GM18868 (cell line): ENCODE data around the gene TMX2.
"Not testable (repeated sequence)": the region's sequence is repeated elsewhere in the genome, so short reads cannot be mapped to it uniquely, and the experiment has no call there.

Source experiments
- ATAC-seq: cut with Tn5 transposase; IDR thresholded peaks from one replicate; pipeline ENCODE4 v1.9.1; 2021; ENCODE audit warnings: mild to moderate bottlenecking, moderate library complexity; ENCODE audit not compliant: unreplicated experiment

Gene TMX2

DNA sequence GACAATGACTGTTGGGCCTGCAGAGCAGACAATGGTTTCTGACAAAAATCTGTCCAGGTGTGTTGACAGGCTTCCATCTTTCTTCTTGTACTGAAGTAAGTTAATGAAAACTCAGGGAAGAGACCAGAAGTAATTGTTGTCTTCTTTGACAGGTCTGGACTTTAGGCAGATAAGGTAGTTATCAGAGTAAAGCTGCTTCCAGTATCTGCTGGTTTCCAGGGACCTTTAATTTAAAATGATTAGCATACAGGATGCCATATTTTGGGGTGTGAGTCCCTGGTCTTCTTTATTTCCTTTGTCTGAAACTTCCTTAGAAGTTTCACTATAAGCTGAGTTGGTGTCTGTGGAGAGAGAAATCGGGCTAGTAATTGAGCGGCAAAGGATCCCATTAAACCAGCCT lies 1.4 kb downstream of the TMX2 start:
- no peak for ATAC-seq

DNA sequence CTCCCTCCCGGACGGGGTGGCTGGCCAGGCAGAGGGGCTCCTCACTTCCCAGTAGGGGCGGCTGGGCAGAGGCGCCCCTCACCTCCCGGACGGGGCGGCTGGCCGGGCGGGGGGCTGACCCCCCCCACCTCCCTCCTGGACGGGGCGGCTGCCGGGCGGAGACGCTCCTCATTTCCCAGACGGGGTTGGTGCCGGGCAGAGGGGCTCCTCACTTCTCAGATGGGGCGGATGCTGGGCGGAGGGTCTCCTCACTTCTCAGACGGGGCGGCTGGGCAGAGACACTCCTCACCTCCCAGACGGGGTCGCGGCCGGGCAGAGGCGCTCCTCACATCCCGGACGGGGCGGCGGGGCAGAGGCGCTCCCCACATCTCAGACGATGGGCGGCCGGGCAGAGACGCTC lies 4.3 kb downstream of the TMX2 start:
- ATAC-seq, result not testable (repeated sequence)

- no peak for ATAC-seq
Measured at GRCh38 chr11:57727185-57727584, 14.8 kb downstream of the TMX2 start.

GRCh38 chr11:57728829-57729228 lies 16.4 kb downstream of the TMX2 start:
- ATAC-seq, result no peak

DNA sequence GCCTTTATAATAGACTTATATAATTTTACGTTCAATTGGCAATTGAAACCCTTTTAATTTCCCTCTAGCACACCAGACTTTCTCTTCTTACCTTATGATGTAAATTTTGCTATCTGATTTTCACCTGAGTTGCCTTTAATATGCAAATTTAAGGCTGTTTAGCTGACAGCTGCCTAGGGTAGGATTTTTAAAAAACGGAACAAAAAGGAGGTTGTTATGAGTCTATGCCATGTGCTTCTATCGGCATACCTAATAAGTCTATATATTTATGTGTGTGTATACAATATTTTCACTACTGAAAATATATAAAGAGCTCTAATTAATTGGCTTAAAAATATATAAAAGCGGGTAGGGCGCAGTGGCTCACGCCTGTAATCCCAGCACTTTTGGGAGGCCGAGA lies 17.1 kb downstream of the TMX2 start:
- ATAC-seq, result no peak

- no peak for ATAC-seq
Measured at GRCh38 chr11:57732661-57733060, 20.3 kb downstream of the TMX2 start.

DNA sequence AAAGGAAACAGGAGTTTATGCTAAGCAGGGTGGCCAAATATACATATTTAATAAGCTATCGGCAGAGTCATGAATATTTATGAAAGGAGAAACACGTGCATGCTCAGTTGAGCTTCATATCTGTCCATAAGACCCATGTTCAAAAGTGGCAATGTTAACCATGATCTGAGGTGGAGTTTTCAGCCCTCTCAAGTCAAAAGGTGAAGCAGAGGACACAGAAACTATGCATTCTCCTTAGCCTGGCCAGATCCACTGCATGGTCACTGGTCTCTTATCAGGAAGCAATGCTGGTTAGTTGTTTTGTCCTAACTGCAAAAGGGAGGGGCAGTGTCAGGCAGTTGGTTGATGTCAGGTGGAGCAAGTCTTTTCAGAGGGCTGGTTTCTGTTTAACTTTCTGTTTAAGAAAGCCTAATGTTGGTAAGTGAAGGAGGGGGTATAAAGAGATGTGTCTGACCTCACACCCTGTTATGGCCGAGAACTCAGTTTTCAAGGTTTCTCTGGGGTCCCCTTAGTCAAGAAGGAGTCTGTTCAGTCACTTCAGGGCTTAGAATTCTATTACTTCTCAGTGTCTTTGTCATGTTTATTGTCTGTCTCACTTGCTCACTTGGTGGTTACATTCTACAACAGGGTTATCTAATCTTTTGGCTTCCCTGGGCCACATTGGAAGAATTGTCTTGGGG lies 23.4 kb downstream of the TMX2 start:
- no peak for ATAC-seq

- peak; percentile 92 for ATAC-seq
Measured at GRCh38 chr11:57741132-57742086, 29.0 kb downstream of the TMX2 start, which contains the start of gene SELENOH. SELENOH (plus strand) TSS chr11:57741491; CDS start chr11:57741596, 105 bp downstream.

DNA sequence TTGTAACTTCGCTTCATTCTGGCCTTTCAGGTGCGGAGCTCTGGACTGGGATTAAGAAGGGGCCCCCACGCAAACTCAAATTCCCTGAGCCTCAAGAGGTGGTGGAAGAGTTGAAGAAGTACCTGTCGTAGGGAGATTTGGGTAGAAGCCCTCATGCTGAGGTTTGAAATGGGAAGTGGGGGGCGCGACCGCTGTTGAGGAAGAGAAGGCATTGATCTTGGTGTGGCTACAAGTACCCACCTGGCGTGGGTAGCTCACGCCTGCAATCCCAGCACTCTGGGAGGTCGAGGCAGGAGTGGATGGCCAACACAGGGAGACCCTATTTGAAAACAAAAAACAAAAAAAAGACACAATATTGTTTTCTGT lies 29.7 kb downstream of the TMX2 start:
- no peak for ATAC-seq

GRCh38 chr11:57744357-57744756 lies 32.0 kb downstream of the TMX2 start:
- no peak for ATAC-seq

- ATAC-seq, result no peak
Measured at GRCh38 chr11:57745206-57745605, 32.8 kb downstream of the TMX2 start.

DNA sequence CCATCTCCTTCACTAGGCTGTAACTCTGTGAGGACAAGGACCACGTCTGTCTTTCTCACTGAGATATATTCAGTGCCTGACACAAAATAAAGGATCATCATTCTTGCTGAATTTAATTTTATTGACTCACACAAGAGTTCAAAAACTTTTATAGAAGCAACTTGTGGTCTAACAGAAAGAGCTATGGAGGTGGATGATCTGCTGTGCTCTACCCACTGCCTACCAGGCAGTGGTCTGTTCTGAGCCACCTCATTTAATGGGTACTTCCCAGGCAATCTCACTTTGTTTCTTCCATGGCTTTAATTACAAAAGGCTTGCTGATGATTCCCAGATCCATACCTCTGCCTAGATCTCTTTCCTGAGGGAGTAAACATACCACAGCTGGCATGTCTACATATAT lies 34.5 kb downstream of the TMX2 start:
- ATAC-seq, result no peak

DNA sequence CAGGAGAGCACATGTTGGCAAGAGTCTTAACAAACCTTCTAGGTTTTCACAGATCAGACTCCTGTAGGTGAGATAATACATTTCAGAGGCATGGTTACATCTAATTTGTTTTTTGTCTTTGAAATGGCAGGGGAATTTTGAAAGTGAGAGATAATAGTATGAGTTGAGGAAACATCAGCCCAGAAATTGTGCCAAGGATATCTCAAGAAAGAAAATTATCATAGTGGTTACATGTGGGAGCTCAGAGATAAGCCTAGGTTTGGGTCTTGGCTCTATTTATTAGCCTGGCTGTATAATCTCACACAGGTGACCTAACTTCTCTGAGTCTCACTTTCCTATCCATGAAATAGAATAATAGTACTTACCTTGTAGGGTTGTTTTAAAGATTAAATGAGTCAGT lies 38.8 kb downstream of the TMX2 start:
- no peak for ATAC-seq

GRCh38 chr11:57751676-57752253 lies 39.4 kb downstream of the TMX2 start, which contains the start of gene BTBD18:
BTBD18 (minus strand) TSS chr11:57751819; CDS start chr11:57751188, 631 bp downstream.
- no peak for ATAC-seq

DNA sequence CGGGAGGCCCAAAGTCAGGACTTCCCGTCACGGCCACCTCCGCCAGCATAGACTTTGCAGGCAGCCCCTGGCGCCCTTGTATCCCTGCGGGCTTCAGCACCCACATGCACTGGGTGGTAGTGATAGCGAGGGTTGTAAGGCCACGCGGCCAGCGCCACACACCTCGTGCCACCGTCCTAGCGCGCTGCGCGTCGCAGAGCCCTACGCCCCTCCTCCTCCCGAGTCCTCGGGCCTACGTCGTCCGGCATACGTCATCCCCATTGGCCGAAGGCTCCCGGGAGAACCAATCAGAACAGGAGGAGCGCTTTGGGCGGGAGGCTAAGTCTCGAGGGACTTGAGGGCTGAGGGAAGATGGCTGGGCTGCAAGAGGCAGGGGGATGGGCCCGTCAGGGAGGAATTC lies 40.6 kb downstream of the TMX2 start:
- ATAC-seq, result no peak

DNA sequence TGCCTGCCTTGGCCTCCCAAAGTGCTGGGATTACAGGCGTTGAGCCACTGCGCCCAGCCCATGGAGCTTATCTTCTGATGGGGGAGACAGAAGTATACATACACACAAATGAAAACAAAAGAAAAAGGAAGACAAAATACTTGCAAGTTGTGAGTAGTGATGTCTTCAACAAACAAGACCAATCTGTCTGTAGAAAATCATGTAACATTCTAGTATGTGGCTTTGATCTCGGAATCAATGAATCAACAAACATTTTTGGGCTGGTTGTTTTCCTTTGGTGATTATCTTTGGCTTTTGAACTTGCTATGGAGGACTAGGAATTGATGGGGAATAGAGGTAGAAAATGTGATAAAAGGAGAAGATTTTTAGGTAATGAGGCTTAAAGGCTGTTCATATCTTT lies 45.8 kb downstream of the TMX2 start:
- no peak for ATAC-seq

DNA sequence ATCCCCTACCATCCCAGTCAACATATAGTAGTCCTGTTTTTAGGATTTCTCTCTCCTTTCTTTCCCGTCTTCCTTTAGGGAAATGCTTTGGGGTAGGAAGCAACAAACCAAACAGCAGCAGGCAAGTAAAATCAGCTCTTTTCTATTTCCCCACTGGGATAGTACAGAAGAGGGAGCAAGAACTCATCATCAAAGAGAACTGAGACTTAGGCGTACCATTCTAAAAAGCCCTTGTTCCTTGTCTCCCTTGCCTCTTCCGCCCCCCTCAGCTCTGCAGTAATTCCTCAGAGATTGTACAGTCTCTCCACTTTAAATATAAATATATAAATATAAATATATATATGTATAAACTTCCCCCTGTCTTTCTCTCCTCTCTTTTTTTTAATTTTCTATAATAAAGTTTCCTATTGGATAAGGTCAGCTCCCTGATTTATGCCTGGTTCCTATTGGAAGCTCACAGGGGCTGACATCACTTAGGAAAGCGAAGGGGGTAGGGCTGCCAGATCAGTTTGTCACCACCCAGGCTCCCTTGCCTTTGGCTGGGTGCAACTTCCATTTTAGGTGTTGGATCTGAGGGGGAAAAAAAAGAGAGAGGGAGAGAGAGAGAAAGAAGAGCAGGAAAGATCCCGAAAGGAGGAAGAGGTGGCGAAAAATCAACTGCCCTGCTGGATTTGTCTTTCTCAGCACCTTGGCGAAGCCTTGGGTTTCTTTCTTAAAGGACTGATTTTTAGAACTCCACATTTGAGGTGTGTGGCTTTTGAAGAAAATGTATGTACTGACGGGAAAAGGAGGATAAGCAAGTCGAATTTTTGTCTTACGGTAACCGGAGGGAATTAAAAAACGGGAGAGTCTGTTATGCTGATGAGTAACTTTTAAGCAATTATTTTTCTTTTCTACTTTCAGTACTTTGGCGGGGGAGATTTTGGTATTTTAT lies 49.2 kb downstream of the TMX2 start, which contains the start of gene CTNND1:
Gene CTNND1, plus strand, starts transcription at position 502 of the 934 bp plus-strand sequence. CDS start 29,677 bp downstream, outside the sequence.
- peak; percentile 97 for ATAC-seq

- no peak for ATAC-seq
Measured at GRCh38 chr11:57762235-57762861, 50.0 kb downstream of the TMX2 start.

DNA sequence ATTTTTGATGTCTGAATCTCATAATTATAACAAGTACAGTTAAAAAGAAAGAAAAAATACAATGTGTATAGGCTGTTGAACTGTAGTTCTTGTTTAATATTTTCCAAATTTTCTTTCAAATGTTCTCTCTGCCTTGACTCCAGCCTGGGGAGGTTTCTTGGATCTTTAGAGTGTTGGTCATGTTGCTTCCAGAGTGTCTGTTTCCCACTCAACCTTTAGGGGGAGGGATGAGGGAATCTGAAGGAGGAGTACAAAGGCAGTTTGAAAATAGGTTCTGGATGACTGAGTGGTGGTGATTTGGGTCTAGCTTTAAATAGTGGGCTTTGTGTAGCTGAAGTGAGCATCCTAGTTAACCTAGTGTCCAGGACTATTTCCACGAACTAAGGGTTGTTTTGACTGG lies 51.2 kb downstream of the TMX2 start:
- ATAC-seq, result no peak

- ATAC-seq, result no peak
Measured at GRCh38 chr11:57764021-57764420, 51.6 kb downstream of the TMX2 start.
